ENCODE results near the gene DNAH1. TPM values are rescaled to one million over a fixed set of nuclear protein-coding genes. Genes with fewer than 3 reads are reported as not detected.

Gene DNAH1
- total RNA-seq, 1 experiment from 2014 or later: 0.60 TPM

- DNase-seq (ENCODE audit: low spot score): no peak
Measured at GRCh38 chr3:52388348-52388821, 72.3 kb downstream of the DNAH1 start.

- DNase-seq (ENCODE audit: low spot score): no peak
Measured at GRCh38 chr3:52388933-52389332, 72.8 kb downstream of the DNAH1 start.

GRCh38 chr3:52391096-52391495 is 75.0 kb downstream of the DNAH1 start:
- no peak for DNase-seq (ENCODE audit: low spot score)

GRCh38 chr3:52392216-52392930 is 76.3 kb downstream of the DNAH1 start:
- DNase-seq (ENCODE audit: low spot score): no peak

- no peak for DNase-seq (ENCODE audit: low spot score)
Measured at GRCh38 chr3:52393131-52393807, 77.2 kb downstream of the DNAH1 start.

- no peak for DNase-seq (ENCODE audit: low spot score)
Measured at GRCh38 chr3:52393959-52394670, 78.0 kb downstream of the DNAH1 start.

- DNase-seq (ENCODE audit: low spot score): no peak
Measured at GRCh38 chr3:52394751-52395502, 78.8 kb downstream of the DNAH1 start.

GRCh38 chr3:52395503-52395865 is 79.4 kb downstream of the DNAH1 start:
- DNase-seq (ENCODE audit: low spot score): no peak

- DNase-seq (ENCODE audit: low spot score): no peak
Measured at GRCh38 chr3:52396011-52396906, 80.1 kb downstream of the DNAH1 start.

- DNase-seq (ENCODE audit: low spot score): no peak
Measured at GRCh38 chr3:52396907-52397591, 80.9 kb downstream of the DNAH1 start.

GRCh38 chr3:52397676-52398399 is 81.7 kb downstream of the DNAH1 start:
- no peak for DNase-seq (ENCODE audit: low spot score)

GRCh38 chr3:52398670-52399081 is 82.6 kb downstream of the DNAH1 start:
- no peak for DNase-seq (ENCODE audit: low spot score)

- no peak for DNase-seq (ENCODE audit: low spot score)
Measured at GRCh38 chr3:52399131-52399530, 83.0 kb downstream of the DNAH1 start.

- DNase-seq (ENCODE audit: low spot score): no peak
Measured at GRCh38 chr3:52399593-52399992, 83.5 kb downstream of the DNAH1 start.

- DNase-seq (ENCODE audit: low spot score): no peak
Measured at GRCh38 chr3:52400275-52400793, 84.2 kb downstream of the DNAH1 start.

GRCh38 chr3:52401021-52401420 is 84.9 kb downstream of the DNAH1 start:
- no peak for DNase-seq (ENCODE audit: low spot score)

GRCh38 chr3:52401551-52401950 is 85.4 kb downstream of the DNAH1 start:
- no peak for DNase-seq (ENCODE audit: low spot score)

- no peak for DNase-seq (ENCODE audit: low spot score)
Measured at GRCh38 chr3:52402101-52402521, 86.0 kb downstream of the DNAH1 start.

- no peak for DNase-seq (ENCODE audit: low spot score)
Measured at GRCh38 chr3:52402706-52403270, 86.7 kb downstream of the DNAH1 start.

Data from H4 (cell line).